GM12878 (cell line): ENCODE measurements around the gene PRPF6. TPM values are rescaled to one million over a fixed set of nuclear protein-coding genes. Genes with fewer than 3 reads are reported as not detected.

Source experiments
- BCL3 ChIP-seq: IDR thresholded peaks from 2 replicates; pipeline ENCODE4 v1.6.1; 2011; ENCODE audit warnings: borderline replicate concordance, low read depth, mild to moderate bottlenecking, moderate library complexity, low read length; ENCODE audit not compliant: insufficient read depth, poor library complexity, severe bottlenecking
- CBFB ChIP-seq: IDR thresholded peaks from 2 replicates; pipeline ENCODE4 v1.6.1; 2016; ENCODE audit warnings: antibody characterized with exemption, low read depth
- EP300 ChIP-seq, 2 experiments: fragments of 150-350 bp in 1 of 2; IDR thresholded peaks; 2 replicates each; pipeline ENCODE4 v1.6.1; 2011 to 2012; ENCODE audit warnings: low read depth in 2 of 2, low read length in 2 of 2, borderline replicate concordance in 1 of 2, improper control_type of control experiment in 1 of 2, inconsistent platforms in 1 of 2; ENCODE audit not compliant: control insufficient read depth in 1 of 2
- HSF1 ChIP-seq: fragments of 150-350 bp; IDR thresholded peaks from 2 replicates; pipeline ENCODE4 v1.6.1; 2014; ENCODE audit warnings: mild to moderate bottlenecking, low read depth, low read length
- MLLT1 ChIP-seq: fragments of 450-650 bp; IDR thresholded peaks from 2 replicates; pipeline ENCODE4 v1.6.1; 2016; ENCODE audit warnings: mild to moderate bottlenecking
- NBN ChIP-seq: fragments of 450-650 bp; IDR thresholded peaks from 2 replicates; pipeline ENCODE4 v1.6.1; 2016
- NFYB ChIP-seq: IDR thresholded peaks from 2 replicates; pipeline ENCODE4 v1.6.1; 2011; ENCODE audit warnings: low read depth, mild to moderate bottlenecking, low read length, improper control_type of control experiment, moderate library complexity; ENCODE audit not compliant: insufficient read depth
- RB1 ChIP-seq: fragments of 450-650 bp; formaldehyde crosslinking; IDR thresholded peaks from 2 replicates; pipeline ENCODE4 v1.6.1; 2017; ENCODE audit warnings: mild to moderate bottlenecking, borderline replicate concordance
- SMAD5 ChIP-seq: IDR thresholded peaks from 2 replicates; pipeline ENCODE4 v1.6.1; 2016; ENCODE audit warnings: antibody characterized with exemption, low read depth
- SUPT20H ChIP-seq: IDR thresholded peaks from 2 replicates; pipeline ENCODE4 v1.6.1; 2011; ENCODE audit warnings: low read depth, mild to moderate bottlenecking, low read length, moderate library complexity, borderline replicate concordance; ENCODE audit not compliant: control insufficient read depth
- TBL1XR1 ChIP-seq: IDR thresholded peaks from 2 replicates; pipeline ENCODE4 v1.6.1; 2012; ENCODE audit warnings: low read depth, low read length, improper control_type of control experiment
- ZBED1 ChIP-seq: IDR thresholded peaks from 2 replicates; pipeline ENCODE4 v1.6.1; 2016; ENCODE audit warnings: borderline replicate concordance
- polyA plus RNA-seq, 11 experiments: library from polyadenylated mRNA; depleted of rRNA in 4 of 11; unstranded in 6 of 11; stranded (reverse) in 5 of 11; fragments of >200 nt; fragmentation: Nextera tagmentation in 4 of 11; fragmentation: Illumina TruSeq in 1 of 11; extraction: Ambion mirVana in 4 of 11; extraction: Trizol in 1 of 11; gene quantifications; 1 replicate in 1 of 11; 2 replicates in 10 of 11; pipeline versions ENCODE4 v1.2.1 to v1.2.3, GENCODE V29; 2011 to 2016; ENCODE audit warnings: inconsistent platforms in 2 of 11, missing spikeins in 2 of 11, low read depth in 1 of 11
- total RNA-seq, 4 experiments: library from RNA; depleted of rRNA in 3 of 4; stranded (reverse); fragments of >200 nt in 3 of 4; fragmentation: Illumina TruSeq in 1 of 4; extraction: Trizol in 1 of 4; gene quantifications; 2 replicates each; pipeline versions ENCODE4 v1.2.1 to v1.2.3, GENCODE V29; 2013 to 2021
- TF ChIP-seq, protein P1 (sequence below): IDR thresholded peaks from 2 replicates; pipeline ENCODE4 v1.6.1; 2012; ENCODE audit warnings: low read depth, low read length, improper control_type of control experiment
- TF ChIP-seq, protein P2 (sequence below): IDR thresholded peaks from 2 replicates; pipeline ENCODE4 v1.6.1; 2012; ENCODE audit warnings: low read depth, low read length, improper control_type of control experiment
- TF ChIP-seq, protein P3 (sequence below): fragments of 450-650 bp; IDR thresholded peaks from 2 replicates; pipeline ENCODE4 v1.6.1; 2017; ENCODE audit warnings: mild to moderate bottlenecking, moderate library complexity

Gene PRPF6
- total and polyA plus RNA-seq, 10 of the 15 experiments (the other 5 are each of a cell fraction or from before 2014, with no cell fraction given) = 5.0 to 102 (median 71.3) TPM

- TF ChIP-seq, protein P1, sequence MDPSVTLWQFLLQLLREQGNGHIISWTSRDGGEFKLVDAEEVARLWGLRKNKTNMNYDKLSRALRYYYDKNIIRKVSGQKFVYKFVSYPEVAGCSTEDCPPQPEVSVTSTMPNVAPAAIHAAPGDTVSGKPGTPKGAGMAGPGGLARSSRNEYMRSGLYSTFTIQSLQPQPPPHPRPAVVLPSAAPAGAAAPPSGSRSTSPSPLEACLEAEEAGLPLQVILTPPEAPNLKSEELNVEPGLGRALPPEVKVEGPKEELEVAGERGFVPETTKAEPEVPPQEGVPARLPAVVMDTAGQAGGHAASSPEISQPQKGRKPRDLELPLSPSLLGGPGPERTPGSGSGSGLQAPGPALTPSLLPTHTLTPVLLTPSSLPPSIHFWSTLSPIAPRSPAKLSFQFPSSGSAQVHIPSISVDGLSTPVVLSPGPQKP = no peak
- TF ChIP-seq NBN (0 out of 2 replicates have a peak, but pooled peaks have one; percentile 24), CBFB (0 out of 2 replicates have a peak, but pooled peaks have one; percentile 48), EP300 (IDR thresholded peaks at IDR 0.05; ENCODE audit: borderline replicate concordance in 1 of 2, control insufficient read depth in 1 of 2, low read depth in 2 of 2, low read length in 2 of 2) (0 out of 4 replicates have a peak, but pooled peaks of 1 of the 2 experiments have one; percentile 20), RB1 (peak; percentile 36; the same call in 1 of the 2 replicates), MLLT1 (peak; percentile 11; the same call in 1 of the 2 replicates), ZBED1 (0 out of 2 replicates have a peak, but pooled peaks have one; percentile 6), NFYB (peak; percentile 56; the same call in 1 of the 2 replicates), BCL3 (peak; percentile 51), TBL1XR1 (0 out of 2 replicates have a peak, but pooled peaks have one; percentile 34), SUPT20H (no peak), HSF1 (no peak), SMAD5 (peak; percentile 75)
- TF ChIP-seq, protein P2, sequence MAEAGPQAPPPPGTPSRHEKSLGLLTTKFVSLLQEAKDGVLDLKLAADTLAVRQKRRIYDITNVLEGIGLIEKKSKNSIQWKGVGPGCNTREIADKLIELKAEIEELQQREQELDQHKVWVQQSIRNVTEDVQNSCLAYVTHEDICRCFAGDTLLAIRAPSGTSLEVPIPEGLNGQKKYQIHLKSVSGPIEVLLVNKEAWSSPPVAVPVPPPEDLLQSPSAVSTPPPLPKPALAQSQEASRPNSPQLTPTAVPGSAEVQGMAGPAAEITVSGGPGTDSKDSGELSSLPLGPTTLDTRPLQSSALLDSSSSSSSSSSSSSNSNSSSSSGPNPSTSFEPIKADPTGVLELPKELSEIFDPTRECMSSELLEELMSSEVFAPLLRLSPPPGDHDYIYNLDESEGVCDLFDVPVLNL = no peak
- TF ChIP-seq, protein P3, sequence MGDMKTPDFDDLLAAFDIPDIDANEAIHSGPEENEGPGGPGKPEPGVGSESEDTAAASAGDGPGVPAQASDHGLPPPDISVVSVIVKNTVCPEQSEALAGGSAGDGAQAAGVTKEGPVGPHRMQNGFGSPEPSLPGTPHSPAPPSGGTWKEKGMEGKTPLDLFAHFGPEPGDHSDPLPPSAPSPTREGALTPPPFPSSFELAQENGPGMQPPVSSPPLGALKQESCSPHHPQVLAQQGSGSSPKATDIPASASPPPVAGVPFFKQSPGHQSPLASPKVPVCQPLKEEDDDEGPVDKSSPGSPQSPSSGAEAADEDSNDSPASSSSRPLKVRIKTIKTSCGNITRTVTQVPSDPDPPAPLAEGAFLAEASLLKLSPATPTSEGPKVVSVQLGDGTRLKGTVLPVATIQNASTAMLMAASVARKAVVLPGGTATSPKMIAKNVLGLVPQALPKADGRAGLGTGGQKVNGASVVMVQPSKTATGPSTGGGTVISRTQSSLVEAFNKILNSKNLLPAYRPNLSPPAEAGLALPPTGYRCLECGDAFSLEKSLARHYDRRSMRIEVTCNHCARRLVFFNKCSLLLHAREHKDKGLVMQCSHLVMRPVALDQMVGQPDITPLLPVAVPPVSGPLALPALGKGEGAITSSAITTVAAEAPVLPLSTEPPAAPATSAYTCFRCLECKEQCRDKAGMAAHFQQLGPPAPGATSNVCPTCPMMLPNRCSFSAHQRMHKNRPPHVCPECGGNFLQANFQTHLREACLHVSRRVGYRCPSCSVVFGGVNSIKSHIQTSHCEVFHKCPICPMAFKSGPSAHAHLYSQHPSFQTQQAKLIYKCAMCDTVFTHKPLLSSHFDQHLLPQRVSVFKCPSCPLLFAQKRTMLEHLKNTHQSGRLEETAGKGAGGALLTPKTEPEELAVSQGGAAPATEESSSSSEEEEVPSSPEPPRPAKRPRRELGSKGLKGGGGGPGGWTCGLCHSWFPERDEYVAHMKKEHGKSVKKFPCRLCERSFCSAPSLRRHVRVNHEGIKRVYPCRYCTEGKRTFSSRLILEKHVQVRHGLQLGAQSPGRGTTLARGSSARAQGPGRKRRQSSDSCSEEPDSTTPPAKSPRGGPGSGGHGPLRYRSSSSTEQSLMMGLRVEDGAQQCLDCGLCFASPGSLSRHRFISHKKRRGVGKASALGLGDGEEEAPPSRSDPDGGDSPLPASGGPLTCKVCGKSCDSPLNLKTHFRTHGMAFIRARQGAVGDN = peak; percentile 48; the same call in 1 of the 2 replicates
Measured at GRCh38 chr20:64037498-64038213, 56.7 kb downstream of the PRPF6 start (continued).
